ENCODE data around the gene EDA. TPM values are rescaled to one million over a fixed set of nuclear protein-coding genes. Genes with fewer than 3 reads are reported as not detected.

The EDA gene
- polyA plus RNA-seq: not detected

GRCh38 chrX:69615779-69616456, at the start of gene EDA:
Gene EDA, plus strand, starts transcription at chrX:69616113.
- Mint-ChIP-seq H3K27ac (peak within 1 kb of the TSS in 1 of 3 donors; percentile 60), H3K4me1 (peaks cover 0 to 5% (median 0%) of the 10 kb centered on the region in 3 donors), H3K4me3 (peak within 1 kb of the TSS in 3 of 4 donors; percentile 80 to 83 (median 82))

GRCh38 chrX:69568828-69569227, 47.1 kb upstream of the EDA start:
- Mint-ChIP-seq H3K27me3 (peaks cover 8% of the 10 kb centered on the region), H3K9me3 (no peaks in the 10 kb centered on the region), H3K27ac (no peak overlapping the region), H3K4me3 (no peak overlapping the region), H3K36me3 (no peaks in the 10 kb centered on the region), H3K4me1 (peaks cover 0 to 2% (median 0%) of the 10 kb centered on the region in 3 donors)

More at GRCh38 chrX:69615779-69616456, at the start of gene EDA:
- Mint-ChIP-seq H3K36me3 (no peaks in the 10 kb centered on the region), H3K9me3 (no peaks in the 10 kb centered on the region), H3K27me3 (peaks cover 24% of the 10 kb centered on the region)

- Mint-ChIP-seq H3K27ac (no peak overlapping the region), H3K4me1 (no peaks in the 10 kb centered on the region), H3K4me3 (no peak overlapping the region), H3K27me3 (no peaks in the 10 kb centered on the region), H3K36me3 (no peaks in the 10 kb centered on the region), H3K9me3 (no peaks in the 10 kb centered on the region)
Measured at GRCh38 chrX:69597399-69597798, 18.5 kb upstream of the EDA start.

GRCh38 chrX:69600182-69600581, 15.7 kb upstream of the EDA start:
- Mint-ChIP-seq H3K36me3 (no peaks in the 10 kb centered on the region), H3K27me3 (no peaks in the 10 kb centered on the region), H3K4me3 (no peak overlapping the region)

GRCh38 chrX:69603566-69604194, 12.2 kb upstream of the EDA start:
- no peaks in the 10 kb centered on the region for H3K36me3 Mint-ChIP-seq
- H3K9me3 Mint-ChIP-seq: no peaks in the 10 kb centered on the region
- H3K4me3 Mint-ChIP-seq: no peak overlapping the region
- no peaks in the 10 kb centered on the region for H3K4me1 Mint-ChIP-seq
- H3K27ac Mint-ChIP-seq: no peak overlapping the region
- peaks cover 2% of the 10 kb centered on the region for H3K27me3 Mint-ChIP-seq

More at GRCh38 chrX:69600182-69600581, 15.7 kb upstream of the EDA start:
- H3K27ac Mint-ChIP-seq: no peak overlapping the region
- no peaks in the 10 kb centered on the region for H3K9me3 Mint-ChIP-seq
- no peaks in the 10 kb centered on the region for H3K4me1 Mint-ChIP-seq

- Mint-ChIP-seq H3K4me1 (no peaks in the 10 kb centered on the region), H3K4me3 (no peak overlapping the region), H3K27ac (no peak overlapping the region), H3K9me3 (no peaks in the 10 kb centered on the region), H3K36me3 (no peaks in the 10 kb centered on the region), H3K27me3 (peaks cover 2% of the 10 kb centered on the region)
Measured at GRCh38 chrX:69605521-69605920, 10.4 kb upstream of the EDA start.

- no peak overlapping the region for H3K4me3 Mint-ChIP-seq
- no peaks in the 10 kb centered on the region for H3K9me3 Mint-ChIP-seq
- no peaks in the 10 kb centered on the region for H3K36me3 Mint-ChIP-seq
- H3K27ac Mint-ChIP-seq: no peak overlapping the region
- no peaks in the 10 kb centered on the region for H3K4me1 Mint-ChIP-seq
- peaks cover 4% of the 10 kb centered on the region for H3K27me3 Mint-ChIP-seq
Measured at GRCh38 chrX:69607616-69608015, 8.3 kb upstream of the EDA start.

- no peaks in the 10 kb centered on the region for H3K36me3 Mint-ChIP-seq
- H3K4me3 Mint-ChIP-seq: no peak overlapping the region
- H3K9me3 Mint-ChIP-seq: no peaks in the 10 kb centered on the region
- peaks cover 24% of the 10 kb centered on the region for H3K27me3 Mint-ChIP-seq
- H3K27ac Mint-ChIP-seq: no peak overlapping the region
- peaks cover 0 to 3% (median 0%) of the 10 kb centered on the region in 3 donors for H3K4me1 Mint-ChIP-seq
Measured at GRCh38 chrX:69613946-69614345, 2.0 kb upstream of the EDA start.

GRCh38 chrX:69614886-69615285, 1.0 kb upstream of the EDA start:
- peaks cover 24% of the 10 kb centered on the region for H3K27me3 Mint-ChIP-seq
- no peak overlapping the region for H3K27ac Mint-ChIP-seq
- H3K4me1 Mint-ChIP-seq: peaks cover 0 to 3% (median 0%) of the 10 kb centered on the region in 3 donors
- H3K4me3 Mint-ChIP-seq: peak overlapping the region in 1 of 4 donors; percentile 20
- H3K9me3 Mint-ChIP-seq: no peaks in the 10 kb centered on the region
- no peaks in the 10 kb centered on the region for H3K36me3 Mint-ChIP-seq

GRCh38 chrX:69615342-69615741, 571 bp upstream of the EDA start:
- peaks cover 0 to 3% (median 0%) of the 10 kb centered on the region in 3 donors for H3K4me1 Mint-ChIP-seq
- H3K4me3 Mint-ChIP-seq: peak overlapping the region in 3 of 4 donors; percentile 32 to 56 (median 51)
- H3K27me3 Mint-ChIP-seq: peaks cover 24% of the 10 kb centered on the region
- H3K9me3 Mint-ChIP-seq: no peaks in the 10 kb centered on the region
- no peaks in the 10 kb centered on the region for H3K36me3 Mint-ChIP-seq
- H3K27ac Mint-ChIP-seq: no peak overlapping the region

GRCh38 chrX:69616457-69617203, 717 bp downstream of the EDA start:
- Mint-ChIP-seq H3K27ac (peak overlapping the region in 1 of 3 donors; percentile 60), H3K36me3 (no peaks in the 10 kb centered on the region), H3K27me3 (peaks cover 23% of the 10 kb centered on the region), H3K9me3 (no peaks in the 10 kb centered on the region), H3K4me1 (peaks cover 0 to 5% (median 0%) of the 10 kb centered on the region in 3 donors), H3K4me3 (peak overlapping the region in 3 of 4 donors; percentile 80 to 83 (median 82))

- peaks cover 0 to 5% (median 0%) of the 10 kb centered on the region in 3 donors for H3K4me1 Mint-ChIP-seq
- peaks cover 20% of the 10 kb centered on the region for H3K27me3 Mint-ChIP-seq
- no peak overlapping the region for H3K4me3 Mint-ChIP-seq
- no peaks in the 10 kb centered on the region for H3K9me3 Mint-ChIP-seq
- H3K36me3 Mint-ChIP-seq: no peaks in the 10 kb centered on the region
- H3K27ac Mint-ChIP-seq: peak overlapping the region in 1 of 3 donors; percentile 60
Measured at GRCh38 chrX:69618803-69619202, 2.9 kb downstream of the EDA start.

- peaks cover 0 to 1% (median 0%) of the 10 kb centered on the region in 3 donors for H3K9me3 Mint-ChIP-seq
- H3K4me3 Mint-ChIP-seq: no peak overlapping the region
- no peak overlapping the region for H3K27ac Mint-ChIP-seq
Measured at GRCh38 chrX:69626129-69626528, 10.2 kb downstream of the EDA start.

GRCh38 chrX:69627744-69628143, 11.8 kb downstream of the EDA start:
- Mint-ChIP-seq H3K4me3 (no peak overlapping the region), H3K9me3 (peaks cover 0 to 1% (median 0%) of the 10 kb centered on the region in 3 donors), H3K27ac (no peak overlapping the region), H3K36me3 (no peaks in the 10 kb centered on the region), H3K4me1 (no peaks in the 10 kb centered on the region), H3K27me3 (peaks cover 1% of the 10 kb centered on the region)

More at GRCh38 chrX:69626129-69626528, 10.2 kb downstream of the EDA start:
- no peaks in the 10 kb centered on the region for H3K36me3 Mint-ChIP-seq
- peaks cover 1% of the 10 kb centered on the region for H3K27me3 Mint-ChIP-seq
- no peaks in the 10 kb centered on the region for H3K4me1 Mint-ChIP-seq

- H3K27me3 Mint-ChIP-seq: peaks cover 1% of the 10 kb centered on the region
- no peak overlapping the region for H3K27ac Mint-ChIP-seq
- no peaks in the 10 kb centered on the region for H3K4me1 Mint-ChIP-seq
- H3K4me3 Mint-ChIP-seq: no peak overlapping the region
- peaks cover 0 to 1% (median 0%) of the 10 kb centered on the region in 3 donors for H3K9me3 Mint-ChIP-seq
- peaks cover 1% of the 10 kb centered on the region for H3K36me3 Mint-ChIP-seq
Measured at GRCh38 chrX:69630147-69630546, 14.2 kb downstream of the EDA start.
